Measurements from ENCODE around the gene DRC3. TPM values are rescaled to one million over a fixed set of nuclear protein-coding genes. Genes with fewer than 3 reads are reported as not detected.

The DRC3 gene
- total RNA-seq, 4 donors from 2014 or later = 0.60 to 4.6 (median 1.9) TPM

DNA sequence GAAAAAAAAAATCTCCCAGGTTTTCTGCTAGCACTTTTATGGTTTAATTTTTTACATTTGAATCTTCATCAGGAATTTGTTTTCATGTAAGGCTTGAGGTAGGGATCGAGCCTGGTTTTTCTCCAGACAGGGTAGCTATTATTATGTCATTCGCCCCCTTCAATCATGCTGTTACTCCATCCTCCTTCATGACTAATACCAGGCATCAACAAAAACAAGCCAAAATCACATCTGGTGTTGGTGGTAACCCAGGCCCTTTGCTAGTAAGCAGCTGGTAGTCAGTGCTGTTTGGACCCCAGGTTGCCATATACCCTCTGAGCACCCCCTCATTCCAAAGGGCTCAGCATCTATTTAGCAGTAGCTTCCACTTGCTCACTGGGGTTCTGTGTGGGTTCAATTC lies 29.5 kb downstream of the DRC3 start:
- no peak for TF ChIP-seq CTCF (IDR thresholded peaks at IDR 0.05)
- DNase-seq (ENCODE audit: low spot score) (no peak), ATAC-seq (ENCODE audit: low FRiP score) (no peak)

DNA sequence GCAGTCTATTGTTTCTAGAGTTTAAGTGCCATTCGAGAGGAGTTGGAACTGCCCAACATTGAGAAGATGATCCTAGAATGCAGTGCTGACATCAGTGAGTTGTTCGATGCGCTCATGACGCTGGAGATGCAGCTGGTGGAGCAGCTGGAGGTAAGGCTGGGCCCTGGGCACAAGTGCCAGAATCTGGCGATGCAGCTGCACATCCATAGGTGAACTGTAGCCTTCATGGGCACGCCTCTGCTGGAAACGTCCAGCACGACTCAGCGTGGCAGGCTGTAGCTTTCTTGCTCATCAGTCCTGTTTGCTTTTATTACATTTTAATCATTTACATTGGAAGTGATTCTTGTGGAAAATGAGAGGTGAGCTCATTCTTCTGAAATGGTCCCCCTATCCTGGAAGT lies 31.7 kb downstream of the DRC3 start:
- DNase-seq (ENCODE audit: low spot score) (no peak), ATAC-seq (ENCODE audit: low FRiP score) (no peak)
- no peak for TF ChIP-seq CTCF (IDR thresholded peaks at IDR 0.05)

DNA sequence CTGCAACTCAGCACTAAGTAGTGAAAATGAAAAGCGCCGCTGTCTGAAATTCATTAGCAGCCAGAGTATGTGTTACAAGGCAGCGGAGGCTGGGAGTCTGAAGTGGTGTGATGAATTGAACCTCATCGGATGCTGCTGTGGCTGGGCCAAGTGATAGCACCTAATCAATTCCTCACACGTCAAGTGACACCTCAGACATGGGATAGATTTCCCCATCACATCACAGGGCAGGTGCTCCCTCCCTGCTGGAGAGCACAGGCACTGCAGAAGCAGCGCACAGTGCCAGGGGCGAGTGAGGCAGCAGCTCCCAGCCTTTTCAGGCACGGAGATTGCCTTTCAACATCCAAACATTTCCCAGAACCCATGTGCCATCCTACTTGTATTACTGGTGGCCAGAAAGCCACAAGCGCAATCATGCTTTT lies 32.2 kb downstream of the DRC3 start:
- ATAC-seq (ENCODE audit: low FRiP score) (no peak), DNase-seq (ENCODE audit: low spot score) (no peak)
- TF ChIP-seq CTCF (IDR thresholded peaks at IDR 0.05) = no peak

DNA sequence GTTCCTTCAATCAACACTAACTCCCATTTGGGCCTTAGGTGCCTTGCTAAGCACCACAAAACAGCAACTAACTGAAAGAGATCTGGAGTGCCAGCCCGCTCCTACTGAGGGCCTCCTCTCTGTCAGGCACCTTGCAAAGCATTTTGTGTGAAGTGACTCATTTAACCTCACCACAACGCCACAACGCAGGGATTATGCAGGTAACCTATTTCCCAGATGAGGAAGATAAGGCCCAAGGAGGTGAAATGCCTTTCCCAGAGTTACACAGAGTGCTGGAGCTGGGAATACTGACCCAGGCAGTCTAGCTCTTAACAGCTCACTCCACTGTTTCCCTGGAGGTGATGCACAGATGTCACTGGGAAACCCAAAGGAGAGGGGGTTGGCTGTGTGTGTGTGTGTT lies 32.8 kb downstream of the DRC3 start:
- no peak for DNase-seq (ENCODE audit: low spot score)
- TF ChIP-seq CTCF (IDR thresholded peaks at IDR 0.05) = no peak
- no peak for ATAC-seq (ENCODE audit: low FRiP score)

DNA sequence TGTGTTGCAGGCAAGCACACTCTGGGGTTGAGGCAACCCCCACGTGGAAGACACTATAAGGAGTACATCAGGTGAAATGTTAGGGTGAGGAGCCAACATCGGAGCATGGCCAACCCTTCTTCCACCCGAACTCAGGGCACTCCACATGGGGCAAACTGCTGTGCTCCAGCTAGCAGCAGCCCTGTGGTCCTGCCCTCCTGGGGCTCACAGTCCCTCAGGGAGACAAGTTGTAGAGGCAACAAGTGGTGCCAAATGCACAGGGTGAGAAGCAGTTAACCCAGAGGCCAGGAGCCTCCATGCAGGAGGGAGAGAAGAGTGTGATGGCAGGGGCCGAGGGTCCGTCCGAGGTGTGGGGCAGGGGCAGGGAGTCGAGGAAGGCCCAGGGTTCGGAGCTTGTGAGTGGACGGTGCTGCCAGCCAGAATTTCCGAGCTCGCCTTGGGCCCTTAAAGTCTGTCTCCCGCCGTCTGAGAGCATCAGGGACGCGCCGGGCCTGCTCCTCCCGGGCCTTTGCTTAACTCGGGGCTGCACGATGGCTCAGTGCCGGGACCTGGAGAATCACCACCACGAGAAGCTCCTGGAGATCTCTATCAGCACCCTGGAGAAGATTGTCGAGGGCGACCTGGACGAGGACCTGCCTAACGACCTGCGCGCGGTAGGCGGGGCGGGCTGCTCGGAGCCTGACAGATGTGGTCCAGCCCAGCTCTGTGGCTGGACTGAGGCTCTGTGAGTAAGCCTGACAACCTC lies 34.0 kb downstream of the DRC3 start:
- no peak for TF ChIP-seq CTCF (IDR thresholded peaks at IDR 0.05)
- no peak for ATAC-seq (ENCODE audit: low FRiP score)
- no peak for DNase-seq (ENCODE audit: low spot score)

DNA sequence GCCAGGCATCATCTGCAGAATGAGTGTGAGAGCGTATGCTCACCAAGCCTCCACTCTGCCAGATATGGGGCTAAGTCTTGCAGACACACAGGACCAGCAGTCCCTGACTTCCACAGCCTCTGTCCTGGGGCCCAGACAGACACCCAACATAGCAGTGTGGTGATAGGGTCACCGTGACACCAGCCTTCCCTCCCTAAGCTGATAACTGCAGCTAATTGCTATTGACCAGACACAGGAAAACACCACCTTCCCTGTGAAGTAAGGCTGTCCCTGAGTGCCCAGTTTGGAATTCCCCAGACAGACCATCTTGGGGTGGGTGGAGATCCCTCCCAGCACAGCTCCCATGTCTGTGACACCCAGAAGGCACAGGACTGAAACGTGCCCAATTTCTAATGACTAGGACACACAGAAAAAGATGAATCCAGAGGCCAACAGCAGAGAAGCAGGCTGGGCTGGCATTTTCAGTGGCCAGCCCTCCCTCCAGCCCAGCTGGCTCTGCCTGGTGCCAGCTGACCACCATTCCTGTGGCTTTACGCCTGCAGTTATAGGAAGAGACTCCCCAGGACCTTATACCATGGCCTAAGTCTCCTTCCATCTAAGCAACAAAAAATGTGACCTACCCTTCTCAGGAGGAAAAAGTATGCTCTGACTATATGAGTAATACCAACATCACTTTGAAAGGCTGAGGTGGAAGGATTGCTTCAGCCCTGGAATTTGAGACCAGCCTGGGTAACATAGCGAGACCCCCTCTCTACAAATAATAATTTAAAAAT lies 36.0 kb downstream of the DRC3 start:
- ATAC-seq (ENCODE audit: low FRiP score) (no peak), DNase-seq (ENCODE audit: low spot score) (no peak)
- TF ChIP-seq CTCF (IDR thresholded peaks at IDR 0.05) = no peak
